Endothelial cell (in vitro differentiated cells): ENCODE data around the gene OR51I1. TPM values are rescaled to one million over a fixed set of nuclear protein-coding genes. Genes with fewer than 3 reads are reported as not detected.

Source experiments
- DNase-seq: peaks from one replicate; pipeline ENCODE4 v3.0.0; 2021; ENCODE audit warnings: low spot score
- H3K27ac Mint-ChIP-seq: one replicate; pipeline ENCODE4 v1.8.0; 2021; ENCODE audit warnings: mixed read lengths, inconsistent platforms; ENCODE audit not compliant: unreplicated experiment
- H3K27me3 Mint-ChIP-seq: one replicate; pipeline ENCODE4 v1.8.0; 2021; ENCODE audit warnings: mild to moderate bottlenecking, moderate library complexity, mixed read lengths, inconsistent platforms; ENCODE audit not compliant: unreplicated experiment
- H3K36me3 Mint-ChIP-seq: one replicate; pipeline ENCODE4 v1.8.0; 2021; ENCODE audit warnings: mild to moderate bottlenecking, low read depth, mixed read lengths, inconsistent platforms; ENCODE audit not compliant: unreplicated experiment
- H3K4me1 Mint-ChIP-seq: one replicate; pipeline ENCODE4 v1.8.0; 2021; ENCODE audit warnings: mild to moderate bottlenecking, mixed read lengths, inconsistent platforms; ENCODE audit not compliant: unreplicated experiment
- H3K4me3 Mint-ChIP-seq: one replicate; pipeline ENCODE4 v1.8.0; 2021; ENCODE audit warnings: mild to moderate bottlenecking, mixed read lengths, inconsistent platforms; ENCODE audit not compliant: unreplicated experiment
- H3K9me3 Mint-ChIP-seq: one replicate; pipeline ENCODE4 v1.8.0; 2021; ENCODE audit warnings: mixed read lengths, inconsistent platforms; ENCODE audit not compliant: unreplicated experiment
- total RNA-seq: library from RNA; stranded (reverse); fragmentation: NEBNext Ultra II Directional; extraction: Animal tissue kit (Norgen Biotek cat#: 25700); gene quantifications from one replicate; pipeline ENCODE4 v1.2.1, GENCODE V29; 2021; ENCODE audit not compliant: unreplicated experiment
- TF ChIP-seq, protein P1 (sequence below): fragments of 200-600 bp; sonication (generic); IDR thresholded peaks from one replicate; pipeline ENCODE4 v1.5.0; 2021; ENCODE audit warnings: antibody characterized with exemption; ENCODE audit not compliant: unreplicated experiment

The OR51I1 gene
- total RNA-seq, 1 donor from 2014 or later, result 1.2 TPM

GRCh38 chr11:5460983-5461621 lies 19.8 kb upstream of the OR51I1 start:
- H3K4me1 Mint-ChIP-seq, result no peaks in the 10 kb centered on the region
- no peak overlapping the region for H3K4me3 Mint-ChIP-seq
- no peaks in the 10 kb centered on the region for H3K27me3 Mint-ChIP-seq
- no peak for DNase-seq
- no peak overlapping the region for H3K27ac Mint-ChIP-seq
- no peaks in the 10 kb centered on the region for H3K36me3 Mint-ChIP-seq
- no peaks in the 10 kb centered on the region for H3K9me3 Mint-ChIP-seq
- TF ChIP-seq, protein P1, sequence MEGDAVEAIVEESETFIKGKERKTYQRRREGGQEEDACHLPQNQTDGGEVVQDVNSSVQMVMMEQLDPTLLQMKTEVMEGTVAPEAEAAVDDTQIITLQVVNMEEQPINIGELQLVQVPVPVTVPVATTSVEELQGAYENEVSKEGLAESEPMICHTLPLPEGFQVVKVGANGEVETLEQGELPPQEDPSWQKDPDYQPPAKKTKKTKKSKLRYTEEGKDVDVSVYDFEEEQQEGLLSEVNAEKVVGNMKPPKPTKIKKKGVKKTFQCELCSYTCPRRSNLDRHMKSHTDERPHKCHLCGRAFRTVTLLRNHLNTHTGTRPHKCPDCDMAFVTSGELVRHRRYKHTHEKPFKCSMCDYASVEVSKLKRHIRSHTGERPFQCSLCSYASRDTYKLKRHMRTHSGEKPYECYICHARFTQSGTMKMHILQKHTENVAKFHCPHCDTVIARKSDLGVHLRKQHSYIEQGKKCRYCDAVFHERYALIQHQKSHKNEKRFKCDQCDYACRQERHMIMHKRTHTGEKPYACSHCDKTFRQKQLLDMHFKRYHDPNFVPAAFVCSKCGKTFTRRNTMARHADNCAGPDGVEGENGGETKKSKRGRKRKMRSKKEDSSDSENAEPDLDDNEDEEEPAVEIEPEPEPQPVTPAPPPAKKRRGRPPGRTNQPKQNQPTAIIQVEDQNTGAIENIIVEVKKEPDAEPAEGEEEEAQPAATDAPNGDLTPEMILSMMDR, result no peak

DNA sequence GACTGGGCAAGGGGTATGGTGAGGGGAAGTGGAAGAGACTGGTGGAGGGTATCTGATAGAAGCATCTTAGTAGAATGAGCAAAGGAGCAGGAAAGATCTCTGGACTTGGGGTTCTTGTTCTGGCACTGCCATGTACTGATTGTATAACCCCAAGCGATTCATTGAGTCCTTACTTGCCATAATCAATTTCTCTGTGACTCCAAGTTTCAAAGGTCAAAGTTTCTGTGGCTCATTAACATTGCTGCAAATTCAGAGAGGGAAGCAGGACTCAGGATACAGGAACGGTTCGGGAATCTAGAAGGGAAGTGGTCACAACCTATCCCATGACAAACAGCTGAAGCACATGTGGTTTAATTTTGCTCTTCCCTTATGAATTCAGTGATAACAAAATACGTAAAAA lies 8.1 kb upstream of the OR51I1 start:
- TF ChIP-seq, protein P1, result no peak
- peaks cover 2% of the 10 kb centered on the region for H3K27me3 Mint-ChIP-seq
- H3K4me3 Mint-ChIP-seq, result no peak overlapping the region
- H3K27ac Mint-ChIP-seq, result no peak overlapping the region
- no peaks in the 10 kb centered on the region for H3K9me3 Mint-ChIP-seq
- H3K36me3 Mint-ChIP-seq, result no peaks in the 10 kb centered on the region
- DNase-seq, result no peak
- H3K4me1 Mint-ChIP-seq, result no peaks in the 10 kb centered on the region

DNA sequence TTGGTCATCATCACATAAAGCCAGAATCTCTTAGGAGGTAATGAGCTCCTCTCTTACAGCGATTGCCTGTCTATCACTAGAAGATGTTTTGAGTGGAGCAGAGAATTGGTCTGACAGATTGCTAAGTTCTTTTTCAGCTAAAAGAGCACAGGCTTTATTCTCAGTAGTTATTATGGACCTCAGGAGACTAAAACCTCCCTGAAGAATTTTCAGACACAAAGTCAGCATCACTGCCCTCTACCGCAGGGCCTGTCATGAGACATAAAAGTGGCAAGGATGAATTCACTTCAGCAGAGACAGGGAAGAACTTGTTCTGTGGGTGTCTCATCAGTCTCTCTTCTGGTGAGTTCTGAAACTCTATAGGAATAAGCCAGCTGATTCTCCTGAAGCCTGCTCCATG lies 7.7 kb upstream of the OR51I1 start, which contains the start of gene OR51I2:
OR51I2 (plus strand) TSS at position 301 of the 400 bp plus-strand sequence. CDS start 4,166 bp downstream, outside the sequence.
- H3K27ac Mint-ChIP-seq, result no peak within 1 kb of the TSS
- H3K4me3 Mint-ChIP-seq, result no peak within 1 kb of the TSS
- H3K27me3 Mint-ChIP-seq, result peaks cover 2% of the 10 kb centered on the region
- no peaks in the 10 kb centered on the region for H3K36me3 Mint-ChIP-seq
- no peaks in the 10 kb centered on the region for H3K4me1 Mint-ChIP-seq
- H3K9me3 Mint-ChIP-seq, result no peaks in the 10 kb centered on the region
- DNase-seq, result no peak
- TF ChIP-seq, protein P1, result no peak

DNA sequence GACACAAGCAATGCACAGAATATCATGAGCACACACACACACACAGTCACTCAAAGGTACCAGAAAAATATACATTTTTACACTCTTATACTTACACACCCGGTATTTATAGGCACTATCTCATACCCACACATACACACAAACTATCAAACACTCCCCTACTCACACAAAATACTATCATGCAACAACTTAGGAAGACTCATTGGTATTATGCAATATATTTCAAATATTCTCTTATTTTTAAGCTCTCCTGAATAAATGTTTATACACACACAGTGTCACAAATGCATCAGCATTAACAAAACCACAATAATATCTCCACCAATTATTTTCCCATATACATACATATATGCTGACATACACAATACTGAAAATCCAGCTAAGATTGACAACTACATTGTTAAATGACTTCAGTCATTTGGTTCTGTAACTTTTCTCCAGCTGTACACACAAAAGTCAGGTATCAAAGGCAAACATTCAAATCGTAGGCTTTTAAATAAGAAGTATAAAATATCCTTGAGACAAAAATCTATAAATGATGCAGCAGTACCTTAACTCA lies 2.6 kb upstream of the OR51I1 start:
- TF ChIP-seq, protein P1, result no peak
- Mint-ChIP-seq H3K4me3 (no peak overlapping the region), H3K36me3 (no peaks in the 10 kb centered on the region), H3K27me3 (peaks cover 3% of the 10 kb centered on the region), H3K9me3 (no peaks in the 10 kb centered on the region), H3K4me1 (no peaks in the 10 kb centered on the region), H3K27ac (no peak overlapping the region)
- no peak for DNase-seq

- Mint-ChIP-seq H3K4me1 (peaks cover 33% of the 10 kb centered on the region), H3K4me3 (no peak overlapping the region)
These were observed 18.2 kb downstream of the OR51I1 start for GRCh38 chr11:5423131-5423530.

More at GRCh38 chr11:5423131-5423530, 18.2 kb downstream of the OR51I1 start:
- TF ChIP-seq, protein P1, result no peak
- no peak for DNase-seq
- H3K27ac Mint-ChIP-seq, result no peak overlapping the region
- H3K27me3 Mint-ChIP-seq, result peaks cover 1% of the 10 kb centered on the region
- H3K9me3 Mint-ChIP-seq, result no peaks in the 10 kb centered on the region
- no peaks in the 10 kb centered on the region for H3K36me3 Mint-ChIP-seq
